OCI-LY3 (cell line): ENCODE data around the gene C4orf17.

ENCODE experiments used
- H2AFZ ChIP-seq: fragments of 200-600, 300-600 bp; shearing (Covaris generic); 2 replicates; pipeline ENCODE4 v1.6.0; 2014; ENCODE audit warnings: antibody characterized with exemption, low read depth, low read length
- H3K27ac ChIP-seq: fragments of 200-600, 300-600 bp; sonication (generic); 2 replicates; pipeline ENCODE4 v1.5.1; 2014; ENCODE audit warnings: mild to moderate bottlenecking, low read length, moderate library complexity, mixed read lengths
- H3K27me3 ChIP-seq: fragments of 200-600, 300-600 bp; sonication (generic); 2 replicates; pipeline ENCODE4 v1.6.1; 2014; ENCODE audit warnings: low read depth, low read length, mixed read lengths
- H3K36me3 ChIP-seq: fragments of 200-600, 300-600 bp; sonication (generic); replicated peaks from 2 replicates; pipeline ENCODE3; 2014; ENCODE audit warnings: low read depth, low read length, mixed read lengths
- H3K4me1 ChIP-seq: fragments of 300-600, 200-600 bp; sonication (generic); 2 replicates; pipeline ENCODE4 v1.6.1; 2014; ENCODE audit warnings: low read length, mixed read lengths
- H3K4me2 ChIP-seq: fragments of 200-600, 300-600 bp; sonication (generic); 2 replicates; pipeline ENCODE4 v1.6.1; 2014; ENCODE audit warnings: low read length, mixed read lengths
- H3K4me3 ChIP-seq: fragments of 300-600, 200-600 bp; sonication (generic); 2 replicates; pipeline ENCODE4 v1.5.1; 2014; ENCODE audit warnings: antibody characterized with exemption, mild to moderate bottlenecking, low read length, moderate library complexity
- H3K79me2 ChIP-seq: fragments of 300-600, 200-600 bp; shearing (Covaris generic); 2 replicates; pipeline ENCODE4 v1.6.1; 2014; ENCODE audit warnings: mild to moderate bottlenecking, low read length, mixed read lengths
- H3K9ac ChIP-seq: fragments of 300-600, 200-600 bp; shearing (Covaris generic); 2 replicates; pipeline ENCODE4 v1.6.0; 2014; ENCODE audit warnings: mild to moderate bottlenecking, low read length, moderate library complexity
- H3K9me3 ChIP-seq: fragments of 200-600, 300-600 bp; shearing (Covaris generic); 2 replicates; pipeline ENCODE4 v1.6.1; 2014; ENCODE audit warnings: low read length, mixed read lengths; ENCODE audit not compliant: insufficient read depth
- H4K20me1 ChIP-seq: fragments of 200-600, 300-600 bp; sonication (generic); 2 replicates; pipeline ENCODE4 v1.6.1; 2016; ENCODE audit warnings: low read length, mixed read lengths; ENCODE audit not compliant: insufficient read depth
- CTCF ChIP-seq: fragments of 200-600, 300-600 bp; sonication (generic); IDR thresholded peaks from 2 replicates; pipeline ENCODE4 v1.5.1; 2014; ENCODE audit warnings: antibody characterized with exemption, low read length, low read depth
- EZH2phosphoT487 ChIP-seq: fragments of 200-600 bp; shearing (Covaris generic); IDR thresholded peaks from 2 replicates; pipeline ENCODE4 v1.6.1; 2018; ENCODE audit warnings: antibody characterized with exemption, mixed run types, low read depth

The C4orf17 gene

GRCh38 chr4:99572527-99573240 is 61.9 kb downstream of the C4orf17 start:
- no peak for TF ChIP-seq EZH2phosphoT487
- no peak for TF ChIP-seq CTCF
- no peak overlapping the region for H3K4me2 ChIP-seq
- H3K27ac ChIP-seq, result no peak overlapping the region
- H4K20me1 ChIP-seq, result no peaks in the 10 kb centered on the region
- no peak overlapping the region for H2AFZ ChIP-seq
- H3K4me1 ChIP-seq, result peaks cover 20% of the 10 kb centered on the region
- no peak overlapping the region for H3K9ac ChIP-seq
- H3K4me3 ChIP-seq, result no peak overlapping the region
- no peaks in the 10 kb centered on the region for H3K27me3 ChIP-seq
- H3K36me3 ChIP-seq, result no peaks in the 10 kb centered on the region
- H3K79me2 ChIP-seq, result no peaks in the 10 kb centered on the region
- H3K9me3 ChIP-seq, result no peaks in the 10 kb centered on the region

GRCh38 chr4:99573735-99574368 is 63.0 kb downstream of the C4orf17 start:
- Histone ChIP-seq H4K20me1 (no peaks in the 10 kb centered on the region), H3K36me3 (no peaks in the 10 kb centered on the region), H3K27me3 (no peaks in the 10 kb centered on the region), H2AFZ (no peak overlapping the region), H3K4me1 (peaks cover 20% of the 10 kb centered on the region), H3K4me2 (no peak overlapping the region), H3K4me3 (no peak overlapping the region), H3K9me3 (no peaks in the 10 kb centered on the region), H3K79me2 (no peaks in the 10 kb centered on the region), H3K27ac (no peak overlapping the region), H3K9ac (no peak overlapping the region)
- TF ChIP-seq CTCF (no peak), EZH2phosphoT487 (no peak)

- Histone ChIP-seq H3K79me2 (no peaks in the 10 kb centered on the region), H3K9ac (no peak within 1 kb of the TSS)
Observed at GRCh38 chr4:99574530-99575324, 63.9 kb downstream of the C4orf17 start, which contains the start of gene MTTP. MTTP (plus strand) TSS chr4:99574824; CDS start chr4:99574910, 86 bp downstream.

More at GRCh38 chr4:99574530-99575324, 63.9 kb downstream of the C4orf17 start, which contains the start of gene MTTP:
- Histone ChIP-seq H3K27me3 (no peaks in the 10 kb centered on the region), H2AFZ (peak within 1 kb of the TSS; percentile 48), H3K27ac (peak within 1 kb of the TSS; percentile 56), H3K36me3 (no peaks in the 10 kb centered on the region), H3K4me1 (peaks cover 20% of the 10 kb centered on the region), H3K4me3 (peak within 1 kb of the TSS; percentile 33), H3K9me3 (no peaks in the 10 kb centered on the region), H4K20me1 (no peaks in the 10 kb centered on the region), H3K4me2 (peak within 1 kb of the TSS; percentile 57)
- TF ChIP-seq CTCF (no peak), EZH2phosphoT487 (no peak)
